ENCODE measurements around the gene KDM4B. TPM values are rescaled to one million over a fixed set of nuclear protein-coding genes. Genes with fewer than 3 reads are reported as not detected.

The KDM4B gene
- total and polyA plus RNA-seq, 2 donors (not counting 1 experiment from before 2014, with no cell fraction given): 75.5 to 205 TPM

GRCh38 chr19:5026706-5027273, 57.9 kb downstream of the KDM4B start:
- H3K79me2 ChIP-seq (ENCODE audit: control insufficient read depth, insufficient read depth, low read length): peaks cover 66% of the 10 kb centered on the region
- POLR2A ChIA-PET: interaction anchor here (0.6 kb wide), 1 partner anchor 176 kb away, joined by 3 read pairs; no protein-coding TSS in a partner anchor
- H3K36me3 ChIP-seq (replicated peaks in 1 of 2; ENCODE audit: control extremely low read depth in 1 of 2, control insufficient read depth in 1 of 2, extremely low read depth in 1 of 2, insufficient read depth in 2 of 2, low read length in 1 of 2): peaks cover 0 to 2% of the 10 kb centered on the region in 2 experiments
- no peak for TF ChIP-seq CTCF (IDR thresholded peaks at IDR 0.05)
- no peak for TF ChIP-seq EZH2 (IDR thresholded peaks at IDR 0.05; ENCODE audit: borderline replicate concordance, insufficient read depth, low read depth, low read length, poor library complexity, severe bottlenecking)
- WGBS (ENCODE audit: insufficient coverage): 97% methylated on average over 15 of the region's 15 CpGs
- no peak overlapping the region for H2AFZ ChIP-seq (ENCODE audit: insufficient read depth, low read depth, low read length, poor library complexity, severe bottlenecking)
- Mint-ChIP-seq H3K27me3 (no peaks in the 10 kb centered on the region), H3K27ac (no peak overlapping the region), H3K4me3 (no peak overlapping the region), H3K9me3 (ENCODE audit: insufficient read depth) (no peaks in the 10 kb centered on the region), H3K4me1 (peaks cover 21% of the 10 kb centered on the region)
- H3K27ac ChIP-seq (ENCODE audit: low read length in 2 of 2): no peak overlapping the region
- H3K9me3 ChIP-seq (ENCODE audit: control extremely low read depth in 1 of 3, control insufficient read depth in 2 of 3, insufficient read depth in 1 of 3, low read length in 2 of 3): peaks cover 0 to 5% (median 0%) of the 10 kb centered on the region in 3 donors
- peaks cover 76% of the 10 kb centered on the region for H4K20me1 ChIP-seq (ENCODE audit: control insufficient read depth, insufficient read depth, low read length, poor library complexity, severe bottlenecking)
- ATAC-seq (ENCODE audit: low read depth) (no peak), DNase-seq (no peak)
- no peak overlapping the region for H3K4me2 ChIP-seq (replicated peaks; ENCODE audit: low read depth, low read length, poor library complexity, severe bottlenecking)
- intact Hi-C loops (cut with micrococcal nuclease): no loop called here
- peaks cover 0 to 8% of the 10 kb centered on the region in 2 donors for H3K4me1 ChIP-seq (ENCODE audit: control insufficient read depth in 2 of 2, insufficient read depth in 2 of 2, low read length in 2 of 2)
- no peaks in the 10 kb centered on the region for H3K27me3 ChIP-seq (replicated peaks in 1 of 4; ENCODE audit: control extremely low read depth in 1 of 4, control insufficient read depth in 3 of 4, insufficient read depth in 4 of 4, low read length in 3 of 4)
- CTCF ChIA-PET: interaction anchor here (0.7 to 9.4 kb wide), 4 partner anchors 12 to 217 kb away, joined by 3 to 180 read pairs (median 12); partner anchors contain the start of gene PLIN3
- no peak overlapping the region for H3K9ac ChIP-seq (ENCODE audit: low read length)
- H3K4me3 ChIP-seq (ENCODE audit: control extremely low read depth in 1 of 5, extremely low read depth in 1 of 5, insufficient read depth in 1 of 5, low read depth in 2 of 5, low read length in 4 of 5): no peak overlapping the region

- Mint-ChIP-seq H3K9me3 (ENCODE audit: insufficient read depth) (no peaks in the 10 kb centered on the region), H3K4me3 (no peak overlapping the region), H3K4me1 (peaks cover 18% of the 10 kb centered on the region), H3K27me3 (no peaks in the 10 kb centered on the region), H3K27ac (no peak overlapping the region)
- intact Hi-C loops (cut with micrococcal nuclease): no loop called here
- Histone ChIP-seq H4K20me1 (ENCODE audit: control insufficient read depth, insufficient read depth, low read length, poor library complexity, severe bottlenecking) (peaks cover 72% of the 10 kb centered on the region), H3K9me3 (ENCODE audit: control extremely low read depth in 1 of 3, control insufficient read depth in 2 of 3, insufficient read depth in 1 of 3, low read length in 2 of 3) (peaks cover 0 to 5% (median 0%) of the 10 kb centered on the region in 3 donors), H3K4me1 (ENCODE audit: control insufficient read depth in 2 of 2, insufficient read depth in 2 of 2, low read length in 2 of 2) (peaks cover 0 to 9% of the 10 kb centered on the region in 2 donors), H3K36me3 (replicated peaks in 1 of 2; ENCODE audit: control extremely low read depth in 1 of 2, control insufficient read depth in 1 of 2, extremely low read depth in 1 of 2, insufficient read depth in 2 of 2, low read length in 1 of 2) (peaks cover 0 to 5% of the 10 kb centered on the region in 2 experiments), H3K27me3 (replicated peaks in 1 of 4; ENCODE audit: control extremely low read depth in 1 of 4, control insufficient read depth in 3 of 4, insufficient read depth in 4 of 4, low read length in 3 of 4) (no peaks in the 10 kb centered on the region), H3K4me2 (replicated peaks; ENCODE audit: low read depth, low read length, poor library complexity, severe bottlenecking) (no peak overlapping the region), H3K9ac (ENCODE audit: low read length) (no peak overlapping the region), H3K27ac (ENCODE audit: low read length in 2 of 2) (no peak overlapping the region), H2AFZ (ENCODE audit: insufficient read depth, low read depth, low read length, poor library complexity, severe bottlenecking) (no peak overlapping the region), H3K4me3 (ENCODE audit: control extremely low read depth in 1 of 5, extremely low read depth in 1 of 5, insufficient read depth in 1 of 5, low read depth in 2 of 5, low read length in 4 of 5) (no peak overlapping the region), H3K79me2 (ENCODE audit: control insufficient read depth, insufficient read depth, low read length) (peaks cover 63% of the 10 kb centered on the region)
- no peak for TF ChIP-seq CTCF (IDR thresholded peaks at IDR 0.05)
- TF ChIP-seq EZH2 (IDR thresholded peaks at IDR 0.05; ENCODE audit: borderline replicate concordance, insufficient read depth, low read depth, low read length, poor library complexity, severe bottlenecking): no peak
- ChIA-PET CTCF (interaction anchor here (0.9 to 9.4 kb wide), 10 partner anchors 10 to 392 kb away, joined by 3 to 180 read pairs (median 6); partner anchors contain the start of gene PLIN3), POLR2A (no interaction called here)
- ATAC-seq (ENCODE audit: low read depth) (no peak), DNase-seq (no peak)
- 95% methylated on average over 11 of the region's 15 CpGs for WGBS (ENCODE audit: insufficient coverage)
These were observed 59.4 kb downstream of the KDM4B start for GRCh38 chr19:5028229-5028886.

Measured in B cell (primary cell).